OCI-LY3 (cell line): Measurements from ENCODE around the gene PNPLA8.

Experiments used
- EZH2phosphoT487 ChIP-seq: fragments of 200-600 bp; shearing (Covaris generic); IDR thresholded peaks from 2 replicates; pipeline ENCODE4 v1.6.1; 2018; ENCODE audit warnings: antibody characterized with exemption, mixed run types, low read depth
- TF ChIP-seq, protein P1 (sequence below): fragments of 200-600, 300-600 bp; sonication (generic); IDR thresholded peaks from 2 replicates; pipeline ENCODE4 v1.5.1; 2014; ENCODE audit warnings: antibody characterized with exemption, low read length, low read depth

DNA sequence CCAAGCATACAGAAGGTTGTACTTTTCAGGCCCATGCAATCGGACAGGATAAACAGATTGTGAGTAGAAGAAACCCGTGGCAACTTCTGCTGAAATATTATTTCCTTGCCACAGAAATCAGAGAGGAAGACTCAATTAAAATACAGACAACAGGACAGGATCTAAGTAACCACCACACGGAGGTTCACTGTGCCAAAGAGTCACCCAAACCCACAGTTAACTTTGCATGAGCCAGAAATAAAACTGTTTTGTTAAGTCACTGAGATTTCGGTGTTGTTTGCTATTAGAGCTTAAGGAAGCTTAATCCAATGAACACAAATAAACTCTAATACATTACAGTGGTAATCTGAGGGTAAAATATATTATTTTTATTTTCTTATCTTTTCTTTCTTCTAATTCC is 14.0 kb downstream of the PNPLA8 start:
- TF ChIP-seq, protein P1, sequence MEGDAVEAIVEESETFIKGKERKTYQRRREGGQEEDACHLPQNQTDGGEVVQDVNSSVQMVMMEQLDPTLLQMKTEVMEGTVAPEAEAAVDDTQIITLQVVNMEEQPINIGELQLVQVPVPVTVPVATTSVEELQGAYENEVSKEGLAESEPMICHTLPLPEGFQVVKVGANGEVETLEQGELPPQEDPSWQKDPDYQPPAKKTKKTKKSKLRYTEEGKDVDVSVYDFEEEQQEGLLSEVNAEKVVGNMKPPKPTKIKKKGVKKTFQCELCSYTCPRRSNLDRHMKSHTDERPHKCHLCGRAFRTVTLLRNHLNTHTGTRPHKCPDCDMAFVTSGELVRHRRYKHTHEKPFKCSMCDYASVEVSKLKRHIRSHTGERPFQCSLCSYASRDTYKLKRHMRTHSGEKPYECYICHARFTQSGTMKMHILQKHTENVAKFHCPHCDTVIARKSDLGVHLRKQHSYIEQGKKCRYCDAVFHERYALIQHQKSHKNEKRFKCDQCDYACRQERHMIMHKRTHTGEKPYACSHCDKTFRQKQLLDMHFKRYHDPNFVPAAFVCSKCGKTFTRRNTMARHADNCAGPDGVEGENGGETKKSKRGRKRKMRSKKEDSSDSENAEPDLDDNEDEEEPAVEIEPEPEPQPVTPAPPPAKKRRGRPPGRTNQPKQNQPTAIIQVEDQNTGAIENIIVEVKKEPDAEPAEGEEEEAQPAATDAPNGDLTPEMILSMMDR, result no peak
- TF ChIP-seq EZH2phosphoT487, result no peak
